WTC11 (cell line): Measurements from ENCODE around the gene METAP1. TPM values are rescaled to one million over a fixed set of nuclear protein-coding genes. Genes with fewer than 3 reads are reported as not detected.
A peak's percentile ranks its signal among the peaks of the same experiment; 100 is the strongest.
"Not testable (repeated sequence)": the region's sequence is repeated elsewhere in the genome, so short reads cannot be mapped to it uniquely, and the experiment has no call there.

Experiments
- ATAC-seq: fragments of 200-7000 bp; cut with Tn5 transposase; 2 replicates; pipeline ENCODE4 v1.10.0; 2021; ENCODE audit warnings: mild to moderate bottlenecking, moderate library complexity
- CTCF ChIA-PET: fragments of 300-600 bp; sonication (Branson Sonifier 250); formaldehyde crosslinking; loops from one replicate; lab custom pipeline; 2021; ENCODE audit warnings: antibody characterized with exemption; lab: Charles Lee
- POLR2A ChIA-PET: fragments of 350-600 bp; sonication (Branson Sonifier 250); formaldehyde crosslinking; loops from one replicate; lab custom pipeline; 2021; ENCODE audit warnings: antibody characterized with exemption; lab: Charles Lee
- DNase-seq: peaks from one replicate; pipeline ENCODE4 v3.0.0; 2021; ENCODE audit warnings: low spot score
- H3K27ac Mint-ChIP-seq: 2 replicates; pipeline ENCODE4 v1.8.0; 2021; ENCODE audit warnings: mixed read lengths
- H3K27me3 Mint-ChIP-seq: 2 replicates; pipeline ENCODE4 v1.8.0; 2021; ENCODE audit warnings: low read depth, mild to moderate bottlenecking, moderate library complexity, mixed read lengths
- H3K36me3 Mint-ChIP-seq: 2 replicates; pipeline ENCODE4 v1.8.0; 2021; ENCODE audit warnings: mixed read lengths
- H3K4me1 Mint-ChIP-seq: 2 replicates; pipeline ENCODE4 v1.8.0; 2022; ENCODE audit warnings: mixed read lengths
- H3K4me3 Mint-ChIP-seq: 2 replicates; pipeline ENCODE4 v1.8.0; 2021; ENCODE audit warnings: mild to moderate bottlenecking, moderate library complexity, mixed read lengths
- H3K9me3 Mint-ChIP-seq: 2 replicates; pipeline ENCODE4 v1.8.0; 2021; ENCODE audit warnings: mixed read lengths
- CBFB ChIP-seq: sonication (generic); formaldehyde crosslinking; IDR thresholded peaks from 2 replicates; pipeline ENCODE4 v1.8.1; 2022; ENCODE audit warnings: mild to moderate bottlenecking, low read depth, missing genetic modification reagents
- CREB1 ChIP-seq: sonication (generic); formaldehyde crosslinking; IDR thresholded peaks from 2 replicates; pipeline ENCODE4 v1.8.0; 2023; ENCODE audit warnings: mild to moderate bottlenecking, missing genetic modification reagents
- ELF4 ChIP-seq: sonication (generic); formaldehyde crosslinking; IDR thresholded peaks from 2 replicates; pipeline ENCODE4 v1.8.1; 2022; ENCODE audit warnings: low read depth, mild to moderate bottlenecking, moderate library complexity, missing genetic modification reagents
- FOXK1 ChIP-seq: sonication (generic); formaldehyde crosslinking; IDR thresholded peaks from 2 replicates; pipeline ENCODE4 v1.8.0; 2022; ENCODE audit warnings: mild to moderate bottlenecking, moderate library complexity, missing genetic modification reagents
- GTF2I ChIP-seq: fragments of 250-450 bp; sonication (Bioruptor Pico); conservative IDR thresholded peaks from 2 replicates; pipeline ENCODE4 v1.4.0; 2021; ENCODE audit warnings: mild to moderate bottlenecking
- MAX ChIP-seq: sonication (generic); formaldehyde crosslinking; IDR thresholded peaks from 2 replicates; pipeline ENCODE4 v1.8.0; 2022; ENCODE audit warnings: mild to moderate bottlenecking, missing genetic modification reagents
- PRDM15 ChIP-seq: sonication (generic); formaldehyde crosslinking; IDR thresholded peaks from 2 replicates; pipeline ENCODE4 v1.8.0; 2022; ENCODE audit warnings: missing genetic modification reagents
- RORB ChIP-seq: fragments of 250-450 bp; sonication (Bioruptor Pico); IDR thresholded peaks from 2 replicates; pipeline ENCODE4 v1.9.0; 2021; ENCODE audit warnings: mild to moderate bottlenecking
- STAT6 ChIP-seq: sonication (generic); formaldehyde crosslinking; conservative IDR thresholded peaks from 2 replicates; pipeline ENCODE4 v1.8.1; 2023; ENCODE audit warnings: mild to moderate bottlenecking, low read depth, missing genetic modification reagents, moderate library complexity
- USF2 ChIP-seq: sonication (generic); formaldehyde crosslinking; IDR thresholded peaks from 2 replicates; pipeline ENCODE4 v1.8.1; 2023; ENCODE audit warnings: mild to moderate bottlenecking, missing genetic modification reagents, moderate library complexity
- ZBTB43 ChIP-seq: sonication (generic); formaldehyde crosslinking; IDR thresholded peaks from 2 replicates; pipeline ENCODE4 v1.8.1; 2023; ENCODE audit warnings: mild to moderate bottlenecking, missing genetic modification reagents
- ZNF219 ChIP-seq: sonication (generic); formaldehyde crosslinking; IDR thresholded peaks from 2 replicates; pipeline ENCODE4 v1.8.0; 2023; ENCODE audit warnings: missing genetic modification reagents, mild to moderate bottlenecking, borderline replicate concordance
- ZNF423 ChIP-seq: fragments of 250-450 bp; sonication (Bioruptor Pico); IDR thresholded peaks from 2 replicates; pipeline ENCODE4 v2.1.2; 2022; ENCODE audit warnings: mild to moderate bottlenecking, moderate library complexity
- ZNF512 ChIP-seq: sonication (generic); formaldehyde crosslinking; IDR thresholded peaks from 2 replicates; pipeline ENCODE4 v1.8.1; 2022; ENCODE audit warnings: missing genetic modification reagents, borderline replicate concordance
- total RNA-seq: library from RNA; stranded (reverse); gene quantifications from 3 replicates; pipeline ENCODE4 v1.2.3, GENCODE V29; 2021
- TF ChIP-seq, protein P1 (sequence below): fragments of 250-450 bp; sonication (Bioruptor Pico); IDR thresholded peaks from 2 replicates; pipeline ENCODE4 v1.9.0; 2021; ENCODE audit warnings: mild to moderate bottlenecking
- TF ChIP-seq, protein P2 (sequence below): fragments of 250-450 bp; sonication (Bioruptor Pico); conservative IDR thresholded peaks from 2 replicates; pipeline ENCODE4 v1.9.0; 2021; ENCODE audit warnings: mild to moderate bottlenecking

METAP1 gene
- total RNA-seq, 1 experiment from 2014 or later, result 102 TPM

DNA sequence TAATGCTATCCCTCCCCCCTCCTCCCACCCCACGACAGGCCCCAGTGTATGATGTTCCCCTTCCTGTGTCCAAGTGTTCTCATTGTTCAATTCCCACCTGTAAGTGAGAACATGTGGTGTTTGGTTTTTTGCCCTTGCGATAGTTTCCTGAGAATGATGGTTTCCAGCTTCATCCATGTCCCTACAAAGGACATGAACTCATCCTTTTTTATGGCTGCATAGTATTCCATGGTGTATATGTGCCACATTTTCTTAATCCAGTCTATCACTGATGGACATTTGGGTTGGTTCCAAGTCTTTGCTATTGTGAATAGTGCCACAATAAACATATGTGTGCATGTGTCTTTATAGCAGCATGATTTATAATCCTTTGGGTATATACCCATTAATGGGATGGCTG is 70.0 kb downstream of the METAP1 start:
- peaks cover 37% of the 10 kb centered on the region for H3K36me3 Mint-ChIP-seq
- DNase-seq, ATAC-seq, H3K4me1 Mint-ChIP-seq, H3K9me3 Mint-ChIP-seq, H3K4me3 Mint-ChIP-seq, CTCF ChIA-PET, H3K27ac Mint-ChIP-seq, POLR2A ChIA-PET, H3K27me3 Mint-ChIP-seq: not testable (repeated sequence)
- TF ChIP-seq GTF2I (CRISPR knock-in tag), result 0 out of 2 replicates have a peak, but pooled peaks have one; percentile 9

DNA sequence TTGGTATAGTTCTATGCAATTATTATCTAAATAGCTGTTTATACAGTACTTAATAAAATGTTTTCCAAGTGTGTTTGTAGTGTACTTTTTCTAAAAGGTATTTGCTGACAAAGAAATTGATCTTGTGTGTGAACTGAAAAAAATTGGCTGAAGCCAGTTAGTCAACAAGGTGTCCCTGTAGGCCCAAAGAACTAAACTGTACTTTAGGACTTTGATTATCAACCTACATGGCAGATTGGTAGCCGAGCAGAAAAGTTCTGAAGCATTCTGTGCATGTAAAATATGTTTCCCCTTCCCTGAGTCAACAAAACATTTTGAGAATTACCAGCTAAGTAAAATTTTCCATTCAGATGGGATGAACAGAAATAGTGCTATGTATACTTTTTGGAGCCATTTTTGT is 72.1 kb downstream of the METAP1 start:
- no peak for ATAC-seq
- no peak overlapping the region for H3K27ac Mint-ChIP-seq
- no peaks in the 10 kb centered on the region for H3K4me1 Mint-ChIP-seq
- no peaks in the 10 kb centered on the region for H3K27me3 Mint-ChIP-seq
- H3K9me3 Mint-ChIP-seq, result peaks cover 5% of the 10 kb centered on the region
- H3K36me3 Mint-ChIP-seq, result peaks cover 41% of the 10 kb centered on the region
- TF ChIP-seq FOXK1 (CRISPR knock-in tag) (no peak), STAT6 (CRISPR knock-in tag) (no peak), PRDM15 (CRISPR knock-in tag) (no peak), ZBTB43 (CRISPR knock-in tag) (no peak), CBFB (no peak), CREB1 (CRISPR knock-in tag) (no peak), ELF4 (CRISPR knock-in tag) (no peak), MAX (CRISPR knock-in tag) (no peak), ZNF423 (CRISPR knock-in tag) (no peak), ZNF219 (CRISPR knock-in tag) (no peak), ZNF512 (CRISPR knock-in tag) (no peak), USF2 (no peak), RORB (CRISPR knock-in tag) (no peak)
- TF ChIP-seq, protein P1, sequence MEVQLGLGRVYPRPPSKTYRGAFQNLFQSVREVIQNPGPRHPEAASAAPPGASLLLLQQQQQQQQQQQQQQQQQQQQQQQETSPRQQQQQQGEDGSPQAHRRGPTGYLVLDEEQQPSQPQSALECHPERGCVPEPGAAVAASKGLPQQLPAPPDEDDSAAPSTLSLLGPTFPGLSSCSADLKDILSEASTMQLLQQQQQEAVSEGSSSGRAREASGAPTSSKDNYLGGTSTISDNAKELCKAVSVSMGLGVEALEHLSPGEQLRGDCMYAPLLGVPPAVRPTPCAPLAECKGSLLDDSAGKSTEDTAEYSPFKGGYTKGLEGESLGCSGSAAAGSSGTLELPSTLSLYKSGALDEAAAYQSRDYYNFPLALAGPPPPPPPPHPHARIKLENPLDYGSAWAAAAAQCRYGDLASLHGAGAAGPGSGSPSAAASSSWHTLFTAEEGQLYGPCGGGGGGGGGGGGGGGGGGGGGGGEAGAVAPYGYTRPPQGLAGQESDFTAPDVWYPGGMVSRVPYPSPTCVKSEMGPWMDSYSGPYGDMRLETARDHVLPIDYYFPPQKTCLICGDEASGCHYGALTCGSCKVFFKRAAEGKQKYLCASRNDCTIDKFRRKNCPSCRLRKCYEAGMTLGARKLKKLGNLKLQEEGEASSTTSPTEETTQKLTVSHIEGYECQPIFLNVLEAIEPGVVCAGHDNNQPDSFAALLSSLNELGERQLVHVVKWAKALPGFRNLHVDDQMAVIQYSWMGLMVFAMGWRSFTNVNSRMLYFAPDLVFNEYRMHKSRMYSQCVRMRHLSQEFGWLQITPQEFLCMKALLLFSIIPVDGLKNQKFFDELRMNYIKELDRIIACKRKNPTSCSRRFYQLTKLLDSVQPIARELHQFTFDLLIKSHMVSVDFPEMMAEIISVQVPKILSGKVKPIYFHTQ (CRISPR knock-in tag), result no peak
- TF ChIP-seq, protein P2, sequence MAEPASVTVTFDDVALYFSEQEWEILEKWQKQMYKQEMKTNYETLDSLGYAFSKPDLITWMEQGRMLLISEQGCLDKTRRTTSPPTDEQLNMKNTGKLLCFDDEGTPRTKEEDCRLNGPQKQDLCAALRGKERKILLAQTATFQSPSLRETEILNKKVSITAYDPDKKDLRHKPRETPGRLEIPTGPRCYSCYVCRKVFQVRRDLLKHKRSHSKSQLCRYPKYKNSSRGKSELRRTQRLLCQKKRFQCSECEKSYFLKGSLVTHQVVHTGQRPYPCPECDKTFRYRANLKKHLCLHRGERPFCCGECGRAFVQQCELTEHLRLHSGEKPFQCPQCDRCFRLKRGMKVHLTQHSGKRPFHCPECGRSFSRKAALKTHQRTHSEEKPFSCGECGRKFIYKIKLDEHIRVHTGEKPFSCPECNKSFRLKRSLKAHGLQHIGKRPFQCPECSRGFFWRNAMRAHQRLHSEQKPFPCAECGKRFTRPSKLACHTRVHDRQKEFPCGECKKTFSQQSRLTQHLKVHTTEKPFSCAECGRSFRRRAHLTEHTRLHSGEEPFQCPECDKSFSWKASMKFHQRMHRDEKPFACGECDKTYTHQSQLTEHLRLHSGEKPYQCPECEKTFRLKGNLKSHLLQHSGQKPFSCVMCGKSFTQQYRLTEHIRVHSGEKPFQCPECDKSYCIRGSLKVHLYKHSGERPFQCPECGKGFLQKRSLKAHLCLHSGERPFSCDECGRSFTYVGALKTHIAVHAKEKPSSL (CRISPR knock-in tag), result no peak
- ChIA-PET CTCF (interaction anchor here (1.4 kb wide), 1 partner anchor 72 kb away, joined by 4 read pairs; the partner anchor contains the start of gene METAP1), POLR2A (no interaction called here)
- no peak overlapping the region for H3K4me3 Mint-ChIP-seq
- no peak for DNase-seq
